GM19324 (cell line): ENCODE results near the gene TTC23.
"Not testable (repeated sequence)": the region's sequence is repeated elsewhere in the genome, so short reads cannot be mapped to it uniquely, and the experiment has no call there.

Source experiments
- ATAC-seq: cut with Tn5 transposase; IDR thresholded peaks from one replicate; pipeline ENCODE4 v1.9.1; 2021; ENCODE audit warnings: mild to moderate bottlenecking, moderate library complexity; ENCODE audit not compliant: unreplicated experiment, low FRiP score

TTC23 gene

DNA sequence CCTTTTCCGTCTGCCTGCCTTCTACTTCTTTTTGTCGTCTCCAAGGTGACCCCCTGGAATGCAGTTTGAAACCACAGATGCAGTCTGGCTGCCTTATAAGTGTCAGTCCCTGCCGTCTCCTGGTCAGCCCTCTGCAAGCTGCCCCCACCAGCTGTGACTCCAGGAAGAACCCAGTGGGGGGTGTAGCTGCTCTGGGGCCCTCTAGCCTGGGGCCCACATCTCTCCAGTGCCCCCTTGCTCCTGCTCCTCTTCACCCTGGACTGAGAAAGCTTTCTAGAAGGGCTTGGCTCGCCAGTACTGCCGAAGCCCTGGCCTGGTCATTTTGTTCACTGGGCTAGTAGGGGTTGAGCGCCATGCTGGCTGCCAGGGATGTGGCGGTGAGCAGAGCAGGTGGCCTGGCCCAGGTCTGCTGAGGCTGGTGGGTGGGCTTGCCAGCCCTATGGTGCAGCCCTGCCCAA lies 123.2 kb downstream of the TTC23 start:
- no peak for ATAC-seq

DNA sequence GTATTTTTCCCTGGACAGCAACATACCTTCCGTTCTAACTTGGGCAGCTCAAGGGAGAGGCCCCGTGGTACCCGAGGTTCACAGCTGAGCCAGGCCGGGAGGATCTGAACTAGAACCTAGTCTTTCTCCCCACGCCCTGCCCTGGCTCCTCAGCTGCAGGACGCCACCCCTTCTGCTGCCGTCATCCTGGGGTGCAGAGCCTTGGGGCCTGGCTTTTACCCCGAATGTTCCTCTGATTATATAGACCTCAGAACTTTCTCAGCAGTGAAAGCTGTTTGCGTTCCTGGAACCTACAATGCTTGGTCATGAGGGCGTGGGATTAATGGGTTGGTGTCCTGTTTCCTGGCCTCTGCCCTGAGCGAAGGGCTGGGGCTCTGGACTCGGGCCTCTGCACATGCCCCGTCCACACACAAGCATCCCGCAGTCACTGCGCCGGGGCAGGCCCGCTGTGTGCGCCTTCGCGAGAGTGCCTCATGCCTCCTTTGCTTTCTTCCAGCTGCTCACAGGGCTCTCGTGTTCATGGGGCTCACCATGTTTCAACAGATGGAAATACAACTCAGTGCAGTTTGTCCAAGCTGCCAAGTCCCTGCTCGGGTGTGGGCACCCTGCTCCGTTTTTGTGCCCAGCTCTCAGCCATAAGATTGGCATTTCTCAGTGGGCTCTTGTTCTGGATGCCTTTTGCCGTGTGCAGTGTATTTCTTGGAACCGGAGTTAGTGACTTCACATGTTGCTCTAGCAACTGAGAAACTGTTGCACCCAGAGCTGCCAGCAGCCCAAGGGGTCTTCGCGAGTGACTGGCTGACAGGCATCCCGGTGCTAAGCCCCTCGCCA lies 124.1 kb downstream of the TTC23 start:
- ATAC-seq: no peak

DNA sequence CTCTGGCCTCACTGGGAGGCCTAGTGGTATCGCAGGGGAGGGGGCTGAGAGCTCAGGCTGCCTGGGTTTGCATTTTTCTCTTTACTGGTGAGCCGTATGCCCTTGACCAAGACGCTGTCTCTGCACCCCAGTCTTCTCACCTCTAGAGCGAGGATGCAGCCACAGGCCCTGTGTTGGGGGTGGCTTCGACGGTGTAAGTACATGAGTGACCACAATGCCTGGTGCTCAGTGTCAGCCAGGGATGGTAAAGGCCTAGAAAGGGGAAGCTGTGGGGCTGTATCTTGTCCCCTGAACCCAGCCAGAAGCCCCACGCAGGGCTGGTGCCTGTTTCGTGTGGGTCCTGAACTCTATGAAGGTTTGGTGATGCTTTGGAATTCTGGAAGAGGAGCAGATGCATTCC lies 124.7 kb downstream of the TTC23 start:
- no peak for ATAC-seq

DNA sequence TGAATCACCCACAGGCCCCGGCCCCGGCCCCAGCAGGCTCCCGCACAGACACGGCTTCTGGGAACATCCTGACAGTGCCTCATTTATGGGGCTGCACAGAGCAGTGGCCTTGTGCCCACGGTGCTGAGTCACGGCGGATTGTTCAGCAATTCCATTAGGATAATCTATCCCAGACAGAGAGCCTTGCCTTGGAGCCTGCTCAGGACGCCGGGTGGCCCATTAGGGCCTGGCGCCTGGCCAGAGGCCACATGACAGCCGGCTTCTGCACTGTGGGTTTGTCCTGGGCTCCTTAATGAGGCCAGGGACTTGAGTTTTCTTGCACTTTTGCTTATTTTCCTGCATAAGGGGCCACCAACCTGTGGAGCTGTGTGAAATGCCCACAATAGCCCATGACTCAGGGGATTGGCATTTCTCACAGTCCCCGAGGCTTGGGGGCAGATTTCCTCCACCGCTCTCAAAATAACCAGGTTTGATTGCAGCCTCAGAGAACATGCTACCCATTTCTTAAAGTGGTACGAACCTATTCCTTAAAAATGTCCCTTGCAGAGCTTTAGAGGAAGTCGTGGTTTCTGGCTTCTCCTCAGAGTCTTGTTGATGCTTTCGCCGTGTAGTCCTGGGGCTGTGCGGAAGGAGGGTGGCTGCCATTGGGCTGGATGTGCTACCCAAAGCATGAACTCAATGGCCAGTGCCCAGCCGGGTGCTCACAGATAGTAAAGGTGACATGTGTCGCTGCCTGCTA lies 125.5 kb downstream of the TTC23 start:
- no peak for ATAC-seq

DNA sequence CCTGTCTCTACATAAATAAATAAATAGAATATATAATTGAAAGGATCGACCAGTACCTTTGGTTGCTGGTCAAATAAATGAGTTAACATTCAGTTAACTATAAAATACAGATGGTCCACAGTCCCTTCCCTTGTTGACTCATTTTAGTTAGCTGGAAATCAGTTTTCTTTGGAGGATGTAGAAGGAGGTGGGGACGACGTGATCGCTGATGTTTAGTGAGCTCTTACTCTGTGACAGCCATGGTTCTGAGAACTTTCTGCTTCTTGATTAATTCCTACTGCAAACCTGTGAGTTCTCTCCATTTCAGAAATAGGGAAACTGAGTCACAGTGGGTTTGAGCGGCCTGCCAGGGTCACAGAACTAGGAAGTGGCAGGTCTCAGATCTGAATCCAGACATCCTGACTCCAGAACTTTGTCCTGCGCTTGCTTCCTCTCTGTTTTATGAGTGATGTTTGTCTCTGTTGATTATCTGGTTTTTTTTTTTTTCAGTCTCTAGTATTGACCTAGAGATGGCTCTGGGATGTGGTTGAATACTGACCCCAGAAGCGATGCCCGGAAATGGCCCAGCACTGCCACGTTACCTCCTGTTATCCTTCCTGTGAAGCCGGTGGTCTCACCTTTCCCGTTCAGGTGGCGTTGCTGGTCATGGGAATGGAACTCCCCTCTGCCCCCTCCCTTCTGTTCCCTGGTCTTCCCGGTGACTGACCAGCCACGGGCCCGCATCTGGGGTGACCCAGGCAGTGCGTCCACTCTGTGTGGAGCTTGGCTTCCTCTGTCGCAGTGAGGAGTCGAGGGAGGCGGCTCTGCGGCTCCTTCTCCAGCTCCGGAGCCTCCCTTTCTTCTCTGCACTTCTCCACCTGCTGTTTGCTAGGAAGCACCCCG lies 126.3 kb downstream of the TTC23 start:
- no peak for ATAC-seq

DNA sequence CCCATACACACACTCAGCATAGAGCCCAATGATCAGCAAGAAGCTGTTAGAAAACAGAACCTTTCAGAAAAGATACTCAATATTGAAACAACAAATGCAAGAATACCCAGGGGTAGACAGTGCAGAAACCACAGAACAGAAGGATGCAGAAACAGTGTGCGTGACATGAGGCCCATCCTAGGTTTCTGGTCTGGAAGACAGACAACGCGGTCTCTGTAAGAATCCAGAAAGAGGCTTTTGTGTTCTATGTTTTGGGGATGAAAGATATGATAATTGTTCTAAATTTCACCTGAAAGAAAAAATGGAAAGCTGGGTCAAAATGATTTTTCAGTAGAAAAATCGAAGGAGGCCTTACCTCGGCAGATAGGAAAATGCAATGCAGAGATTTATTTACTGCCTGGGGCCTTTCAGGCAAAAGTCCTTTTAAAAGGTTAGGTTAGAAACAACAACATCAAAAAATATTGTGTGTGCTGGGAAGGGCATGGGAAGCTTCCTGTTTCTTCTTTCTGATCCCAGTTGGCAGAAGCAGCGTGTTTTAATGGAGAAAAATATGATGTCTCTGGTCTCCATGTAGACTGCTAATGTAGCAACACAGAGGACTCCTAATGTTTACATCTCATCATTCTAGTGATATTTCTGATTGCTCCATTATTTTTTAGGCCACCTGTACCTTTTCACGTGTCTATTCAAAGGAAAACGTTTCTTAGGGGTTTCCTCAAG lies 127.5 kb downstream of the TTC23 start:
- no peak for ATAC-seq

DNA sequence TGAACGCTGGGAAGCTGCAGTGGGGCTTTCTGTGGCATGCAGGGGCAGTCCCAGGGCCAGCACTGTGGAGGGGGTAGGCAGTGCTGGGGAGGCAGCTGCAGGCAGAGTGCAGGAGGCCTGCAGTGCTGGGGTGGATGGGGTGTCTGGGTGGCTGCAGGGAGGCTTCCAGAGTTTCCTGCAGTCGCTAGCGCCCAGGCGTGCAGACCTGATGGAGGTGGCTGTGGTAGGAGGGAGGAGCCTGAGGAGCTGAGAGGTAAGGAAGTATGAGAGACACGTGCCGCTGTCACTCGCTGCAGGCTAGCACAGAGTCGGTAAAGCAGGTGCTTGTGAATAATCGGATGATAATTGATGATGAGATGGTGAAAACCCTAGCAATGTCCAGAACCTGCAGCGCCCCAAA lies 128.2 kb downstream of the TTC23 start:
- ATAC-seq: no peak

DNA sequence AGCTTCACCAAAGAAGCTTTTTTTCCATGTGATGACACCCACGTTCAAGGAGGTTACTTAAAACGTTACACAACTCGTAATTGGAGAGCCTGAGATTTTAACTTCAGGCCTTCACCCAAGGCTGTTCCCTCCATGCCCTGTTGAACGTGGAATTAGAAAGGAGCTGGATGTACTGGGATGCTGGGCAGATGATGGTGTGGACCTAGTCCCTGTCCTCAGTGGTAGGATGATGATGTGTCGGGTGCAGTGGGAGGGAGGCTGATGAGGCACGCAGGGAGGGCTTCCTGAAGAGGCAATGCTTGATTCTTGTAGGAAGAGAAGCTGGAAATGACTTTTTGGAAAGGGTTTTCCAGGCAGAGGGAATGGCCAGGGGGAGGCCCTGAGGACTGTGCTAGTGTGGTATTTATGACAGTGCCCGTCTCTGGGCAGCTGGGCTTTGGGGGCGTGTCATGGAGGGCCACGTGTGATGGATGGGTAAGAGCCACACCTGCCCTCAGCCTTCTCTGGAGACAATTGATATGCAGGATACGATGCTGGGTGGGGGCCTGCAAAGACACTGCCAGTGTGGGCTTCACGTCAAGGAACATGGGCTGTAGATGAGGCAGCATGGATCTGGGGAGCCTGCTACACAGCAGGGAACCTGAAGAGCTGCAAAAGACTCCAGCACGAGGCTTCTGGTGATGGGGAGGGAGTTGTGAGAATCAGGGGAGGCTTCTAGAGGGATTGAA lies 129.2 kb downstream of the TTC23 start:
- no peak for ATAC-seq

DNA sequence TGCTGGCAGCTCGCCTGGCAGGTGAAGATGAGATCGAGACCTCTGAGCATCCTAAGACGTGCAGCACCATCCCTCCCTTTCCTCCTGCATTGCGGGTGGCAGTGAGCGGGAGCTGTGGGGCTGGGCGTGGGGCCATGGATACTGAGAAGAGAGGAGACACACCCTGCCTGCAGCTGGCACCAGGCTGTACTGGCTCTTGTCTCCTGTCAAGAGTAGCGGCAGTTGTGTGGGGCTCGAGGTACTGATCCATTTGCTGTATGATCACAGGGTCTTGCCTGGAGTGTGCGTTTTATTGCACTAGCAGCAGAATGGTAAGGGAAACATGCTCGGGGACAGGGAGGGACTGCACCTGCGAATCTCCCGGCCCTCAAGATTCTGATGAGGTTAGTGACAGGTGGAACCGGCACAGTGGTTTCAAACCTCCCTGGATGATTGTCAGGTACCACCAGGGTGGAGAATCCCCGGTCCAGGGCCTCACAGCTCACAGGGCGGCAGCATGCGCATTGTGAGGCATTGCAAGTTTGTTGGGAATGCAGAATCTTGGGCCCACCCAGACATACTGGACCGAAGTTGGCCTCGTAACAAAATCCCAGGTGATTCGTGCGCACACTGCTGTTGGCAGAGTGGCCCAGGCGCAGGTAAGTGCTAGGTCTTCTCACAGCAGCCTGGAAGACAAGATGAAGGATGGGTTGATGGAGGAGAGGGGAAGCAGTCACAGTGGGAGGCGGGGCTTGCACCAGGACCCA lies 130.4 kb downstream of the TTC23 start:
- no peak for ATAC-seq

DNA sequence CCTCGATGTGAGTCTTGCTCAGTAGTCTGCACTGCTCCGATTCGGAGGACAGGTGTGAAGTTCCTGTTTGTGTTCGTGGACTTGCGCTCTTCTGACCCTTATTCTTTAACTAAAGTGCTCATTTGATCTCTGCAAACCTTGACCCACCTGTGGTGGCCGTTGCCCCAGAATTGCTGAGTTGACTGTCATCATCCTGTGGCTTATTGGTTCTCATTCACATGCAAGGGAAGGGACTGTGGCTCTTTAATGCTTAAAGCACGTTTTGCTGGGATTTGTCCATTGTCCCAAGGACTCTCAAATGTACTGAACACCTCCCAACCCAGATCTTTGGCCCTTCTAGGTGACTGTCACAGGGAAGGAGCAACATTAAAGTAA lies 131.1 kb downstream of the TTC23 start:
- ATAC-seq: no peak

DNA sequence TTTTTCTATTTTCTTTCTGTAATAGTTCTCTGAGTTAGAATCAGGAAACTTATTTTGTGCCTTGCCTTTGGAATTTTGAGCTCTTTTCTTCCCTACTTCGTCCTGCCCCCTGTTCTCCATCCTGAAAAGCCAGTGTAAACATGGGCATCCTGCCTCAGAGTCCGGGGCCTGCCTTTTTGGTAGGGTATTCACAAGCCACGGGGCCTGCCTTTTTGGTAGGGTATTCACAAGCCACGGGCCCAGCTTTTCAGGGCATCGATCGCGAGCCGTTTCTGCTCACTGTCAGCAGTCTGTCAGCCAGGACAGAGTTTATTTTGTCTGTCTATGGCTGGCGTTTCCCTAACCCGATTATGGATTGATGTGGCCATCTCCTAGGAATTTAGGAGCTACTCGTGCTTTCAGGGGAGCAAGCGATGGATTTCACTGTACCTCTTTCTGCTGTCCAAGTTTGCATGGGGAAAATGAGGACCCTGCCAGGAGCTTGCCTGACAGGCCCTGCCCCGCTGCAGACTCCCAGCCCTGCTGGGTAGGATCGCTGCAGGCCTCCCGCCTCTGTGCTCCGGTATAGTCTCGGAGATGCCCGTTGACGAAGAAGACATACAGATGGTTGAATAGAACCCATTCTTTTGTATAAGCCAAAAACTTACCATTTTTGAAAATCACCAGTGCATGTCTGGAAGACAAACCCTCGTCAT lies 131.7 kb downstream of the TTC23 start:
- ATAC-seq: no peak

DNA sequence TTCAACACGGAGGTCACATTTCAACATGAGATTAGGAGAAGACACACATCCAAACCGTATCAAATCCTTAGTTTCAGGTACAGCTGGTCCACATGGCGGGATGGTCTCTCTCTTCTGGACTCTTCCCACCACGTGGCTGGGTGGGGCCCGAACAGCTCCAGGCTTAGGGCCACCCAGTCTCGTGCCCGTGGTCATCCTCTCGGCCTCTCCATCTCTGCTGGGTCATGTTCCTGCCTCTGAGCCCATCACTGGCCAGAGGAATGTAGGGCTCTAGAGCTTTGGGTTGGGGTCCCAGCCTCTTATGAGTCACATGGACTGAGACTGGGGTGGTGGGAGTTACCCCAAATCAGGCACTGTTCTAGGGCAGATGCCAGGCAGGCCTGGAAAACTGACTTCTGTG lies 132.3 kb downstream of the TTC23 start:
- ATAC-seq: no peak

DNA sequence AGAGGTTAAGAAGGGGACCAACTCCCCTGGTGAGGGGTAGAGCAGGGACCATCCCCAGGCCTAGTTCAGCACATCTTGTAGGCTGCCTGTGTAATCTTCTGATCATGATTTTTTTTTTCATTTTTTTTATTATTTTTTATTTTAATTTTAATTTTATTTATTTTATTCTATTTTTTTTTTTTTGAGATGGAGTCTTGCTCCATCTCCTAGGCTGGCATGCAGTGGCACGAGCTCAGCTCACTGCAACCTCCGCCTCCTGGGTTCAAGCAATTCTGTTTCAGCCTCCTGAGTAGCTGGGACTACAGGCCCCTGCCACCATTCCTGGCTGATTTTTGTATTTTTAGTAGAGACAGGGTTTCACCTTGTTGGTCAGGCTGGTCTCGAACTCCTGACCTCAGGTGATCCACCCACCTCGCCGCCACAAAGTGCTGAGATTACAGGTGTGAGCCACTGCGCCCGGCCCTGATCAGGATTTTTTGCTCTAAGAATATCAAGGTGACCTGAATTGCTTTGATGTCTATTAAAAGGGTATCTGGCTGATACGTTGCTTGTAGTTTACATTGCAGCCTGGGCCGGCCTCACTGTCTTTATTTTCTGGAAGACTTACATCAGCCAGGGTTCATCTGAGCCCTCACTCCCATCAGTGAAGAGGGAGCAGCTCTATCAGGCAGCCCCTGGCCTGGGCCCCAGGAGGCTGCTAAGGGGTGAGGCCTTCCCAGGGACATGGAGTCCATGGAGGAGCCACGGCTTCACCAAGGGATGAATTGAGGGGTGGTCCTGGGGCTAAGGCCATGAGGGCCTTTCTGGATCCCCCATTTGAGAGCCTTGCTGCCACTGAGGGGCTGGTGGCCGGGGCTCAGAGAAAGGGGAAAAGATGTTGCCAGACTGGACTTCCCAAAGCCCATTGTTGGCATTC lies 133.8 kb downstream of the TTC23 start:
- no peak for ATAC-seq

DNA sequence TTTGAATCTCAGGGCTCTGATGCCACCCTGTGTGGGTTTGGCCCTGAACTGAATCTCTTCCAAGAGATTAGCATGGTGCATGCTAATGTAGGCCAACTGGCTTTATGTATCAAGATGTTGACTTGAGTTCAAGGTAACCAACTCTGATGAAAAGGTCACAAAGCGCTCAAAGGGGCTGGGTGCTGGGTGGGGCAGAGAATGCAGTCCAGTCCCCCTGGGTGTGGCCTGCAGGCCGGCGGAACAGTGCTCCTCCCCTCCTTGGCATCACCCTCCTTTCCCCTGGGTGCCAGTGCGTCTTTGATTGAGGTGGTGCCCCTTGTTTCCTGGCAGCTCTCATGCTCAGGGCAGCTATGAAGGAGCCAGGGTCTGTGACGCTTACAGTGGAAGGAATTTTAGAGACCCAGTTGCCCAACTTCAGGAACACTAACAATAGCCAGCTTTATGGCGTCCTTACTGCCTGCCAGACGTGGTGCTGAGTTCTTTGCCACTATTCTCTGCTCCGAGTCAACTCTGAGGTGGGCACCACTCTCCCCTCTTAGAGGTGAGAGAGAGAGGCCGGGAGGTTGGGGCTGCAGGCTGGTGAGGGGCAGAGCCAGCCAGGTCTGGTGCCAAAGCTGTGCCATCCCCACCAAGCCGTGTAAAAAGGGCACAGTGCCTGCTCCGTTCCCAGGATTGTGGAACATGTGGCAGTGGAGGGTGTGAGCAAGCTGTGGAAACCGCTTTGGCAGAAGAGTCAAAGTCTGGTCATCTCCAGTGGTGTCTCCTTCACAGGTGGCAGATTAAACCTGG lies 134.7 kb downstream of the TTC23 start:
- no peak for ATAC-seq

DNA sequence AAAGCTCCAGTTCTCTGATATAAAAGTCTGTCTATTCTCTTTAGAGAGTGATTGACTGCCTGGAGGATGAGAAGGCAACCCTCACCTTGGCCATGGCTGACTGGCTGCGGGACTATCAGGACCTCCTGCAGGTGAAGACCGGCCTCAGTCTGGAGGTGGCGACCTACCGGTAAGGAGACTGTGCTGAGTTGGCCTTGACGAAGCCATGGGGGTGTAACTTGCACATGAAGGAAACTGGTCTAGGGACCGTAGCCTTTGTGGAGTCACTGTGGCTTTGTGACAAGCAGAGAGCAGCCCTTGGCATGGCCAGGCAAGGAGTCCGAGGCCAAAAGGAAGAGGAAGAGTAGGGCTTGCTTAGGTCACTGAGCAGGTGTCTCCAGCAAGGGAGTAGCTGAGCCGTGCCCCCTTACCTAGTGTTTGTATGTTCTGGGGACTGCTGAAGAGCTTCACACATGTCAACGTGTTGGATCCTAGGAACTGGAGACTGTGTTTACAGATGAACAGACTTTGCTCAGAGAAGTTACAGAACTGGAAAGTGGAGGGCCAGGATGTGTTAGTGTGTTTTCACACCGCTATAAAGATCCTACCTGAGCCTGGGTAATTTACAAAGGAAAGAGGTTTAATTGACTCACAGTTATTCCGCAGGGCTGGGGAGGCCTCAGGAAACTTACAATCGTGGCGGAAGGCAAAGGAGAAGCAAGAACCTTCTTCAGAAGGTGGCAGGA lies 135.7 kb downstream of the TTC23 start:
- ATAC-seq: no peak

DNA sequence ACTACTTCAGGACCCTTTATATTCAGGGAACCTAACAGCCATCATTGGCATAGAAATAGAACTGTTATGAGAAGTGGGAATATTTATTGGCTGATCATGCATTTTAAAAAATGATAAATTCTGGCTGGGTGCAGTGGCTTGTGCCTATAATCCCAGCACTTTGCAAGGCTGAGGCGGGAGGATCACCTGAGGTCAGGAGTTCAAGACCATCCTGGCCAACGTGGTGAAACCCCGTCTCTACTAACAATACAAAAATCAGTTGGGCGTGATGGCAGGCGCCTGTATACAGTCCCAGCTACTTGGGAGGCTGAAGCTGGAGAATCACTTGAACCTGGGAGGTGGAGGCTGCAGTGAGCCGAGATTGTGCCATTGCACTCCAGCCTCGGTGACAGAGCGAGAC lies 137.7 kb downstream of the TTC23 start:
- not testable (repeated sequence) for ATAC-seq
